H1 (cell line): ENCODE results near the gene ST14. TPM values are rescaled to one million over a fixed set of nuclear protein-coding genes. Genes with fewer than 3 reads are reported as not detected.
A peak's percentile ranks its signal among the peaks of the same experiment; 100 is the strongest.

Experiments
- CTCF ChIA-PET: fragments of 300-600 bp; sonication (Branson Sonifier 250); formaldehyde crosslinking; loops from one replicate; lab custom pipeline; 2021; ENCODE audit not compliant: partially characterized antibody; lab: Charles Lee
- POLR2A ChIA-PET: fragments of 300-600 bp; sonication (Branson Sonifier 250); formaldehyde crosslinking; loops from one replicate; lab custom pipeline; 2021; ENCODE audit warnings: inconsistent platforms; ENCODE audit not compliant: partially characterized antibody; lab: Charles Lee
- DNase-seq, 2 experiments: peaks; one replicate each; pipeline versions ENCODE4 v3.0.0 to v3.0.0-alpha.2; 2010 to 2022; ENCODE audit warnings: low spot score in 2 of 2, low read depth in 1 of 2, mixed read lengths in 1 of 2
- FAIRE-seq: peaks from 2 replicates; lab custom pipeline; 2011; peaks lifted over from hg19 to GRCh38; lab: Jason Lieb, UNC
- H2AFZ ChIP-seq: 2 replicates; pipeline ENCODE4 v1.8.1; 2012; ENCODE audit warnings: low read length, inconsistent platforms
- H2AK5ac ChIP-seq: 2 replicates; pipeline ENCODE4 v1.6.1; 2013; ENCODE audit warnings: low read depth, low read length
- H2BK120ac ChIP-seq: replicated peaks from 2 replicates; pipeline ENCODE3; 2013; ENCODE audit warnings: low read depth, low read length, inconsistent platforms
- H2BK12ac ChIP-seq: 2 replicates; pipeline ENCODE4 v1.6.1; 2013; ENCODE audit warnings: low read depth, low read length
- H2BK15ac ChIP-seq: 2 replicates; pipeline ENCODE4 v1.6.1; 2013; ENCODE audit warnings: low read length
- H2BK20ac ChIP-seq: 2 replicates; pipeline ENCODE4 v1.6.1; 2013; ENCODE audit warnings: low read length
- H2BK5ac ChIP-seq: 2 replicates; pipeline ENCODE4 v1.6.1; 2013; ENCODE audit warnings: low read depth, low read length
- H3K14ac ChIP-seq: 2 replicates; pipeline ENCODE4 v1.6.1; 2013; ENCODE audit warnings: inconsistent platforms; ENCODE audit not compliant: insufficient read length
- H3K18ac ChIP-seq: 2 replicates; pipeline ENCODE4 v1.6.1; 2013; ENCODE audit warnings: low read length; ENCODE audit errors: extremely low read depth
- H3K23ac ChIP-seq: 2 replicates; pipeline ENCODE4 v1.6.1; 2013; ENCODE audit warnings: inconsistent platforms; ENCODE audit not compliant: insufficient read length
- H3K23me2 ChIP-seq: 2 replicates; pipeline ENCODE4 v1.6.1; 2013; ENCODE audit warnings: low read depth, low read length
- H3K27ac ChIP-seq: 2 replicates; pipeline ENCODE4 v1.6.1; 2011; ENCODE audit warnings: low read depth, low read length, inconsistent platforms
- H3K27me3 ChIP-seq, 4 experiments: replicated peaks in 1 of 4; 1 replicate in 1 of 4; 2 replicates in 3 of 4; pipeline versions ENCODE4 v1.6.1 to v1.8.1; 2011 to 2013; ENCODE audit warnings: low read length in 3 of 4, mild to moderate bottlenecking in 3 of 4, inconsistent platforms in 2 of 4, mixed read lengths in 2 of 4, moderate library complexity in 1 of 4; ENCODE audit not compliant: control insufficient read depth in 3 of 4, insufficient read depth in 3 of 4; ENCODE audit errors: extremely low read depth in 1 of 4
- H3K36me3 ChIP-seq, 4 experiments: 2 replicates each; pipeline versions ENCODE4 v1.6.1 to v1.8.1; 2011 to 2013; ENCODE audit warnings: mild to moderate bottlenecking in 4 of 4, low read length in 3 of 4, moderate library complexity in 2 of 4, control low read depth in 1 of 4, inconsistent platforms in 1 of 4; ENCODE audit not compliant: insufficient read depth in 4 of 4, control insufficient read depth in 2 of 4
- H3K4ac ChIP-seq: replicated peaks from 2 replicates; pipeline ENCODE3; 2013; ENCODE audit warnings: low read length, low read depth, mixed read lengths, inconsistent platforms; ENCODE audit not compliant: insufficient read length
- H3K4me1 ChIP-seq, 4 experiments: replicated peaks in 1 of 4; 1 replicate in 1 of 4; 2 replicates in 3 of 4; pipeline versions ENCODE4 v1.6.1 to v1.8.1; 2011 to 2013; ENCODE audit warnings: low read length in 3 of 4, inconsistent platforms in 2 of 4, mixed read lengths in 1 of 4; ENCODE audit not compliant: insufficient read depth in 4 of 4, control insufficient read depth in 3 of 4
- H3K4me2 ChIP-seq, 2 experiments: 2 replicates each; pipeline versions ENCODE4 v1.6.1 to v1.8.1; 2011 to 2013; ENCODE audit warnings: low read depth in 2 of 2, low read length in 2 of 2, control low read depth in 1 of 2, inconsistent platforms in 1 of 2, mild to moderate bottlenecking in 1 of 2; ENCODE audit not compliant: insufficient read depth in 1 of 2
- H3K4me3 ChIP-seq, 4 experiments: fragments of 200-600, 300-600 bp in 1 of 4; sonication (generic), shearing (Covaris generic), sonication (Bioruptor Twin) in 1 of 4; 2 replicates each; pipeline versions ENCODE4 v1.5.1 to v1.8.1; 2011 to 2016; ENCODE audit warnings: low read length in 4 of 4, low read depth in 3 of 4, control low read depth in 2 of 4, inconsistent platforms in 2 of 4, mild to moderate bottlenecking in 2 of 4, mixed read lengths in 1 of 4, moderate library complexity in 1 of 4; ENCODE audit not compliant: insufficient read depth in 2 of 4; ENCODE audit errors: extremely low read depth in 1 of 4
- H3K56ac ChIP-seq: replicated peaks from 2 replicates; pipeline ENCODE3; 2013; ENCODE audit warnings: low read depth, mild to moderate bottlenecking, mixed read lengths, low read length, inconsistent platforms; ENCODE audit not compliant: insufficient read length
- H3K79me1 ChIP-seq: 2 replicates; pipeline ENCODE4 v1.6.1; 2013; ENCODE audit warnings: low read depth, low read length, control low read depth
- H3K79me2 ChIP-seq, 2 experiments: 2 replicates each; pipeline versions ENCODE4 v1.6.1 to v1.8.1; 2012 to 2013; ENCODE audit warnings: low read length in 2 of 2, mild to moderate bottlenecking in 2 of 2, inconsistent platforms in 1 of 2; ENCODE audit not compliant: insufficient read depth in 2 of 2, control insufficient read depth in 1 of 2
- H3K9ac ChIP-seq, 4 experiments: replicated peaks in 1 of 4; 1 replicate in 1 of 4; 2 replicates in 3 of 4; pipeline versions ENCODE4 v1.6.1 to v1.8.1; 2011 to 2013; ENCODE audit warnings: low read depth in 3 of 4, low read length in 3 of 4, control low read depth in 2 of 4, mild to moderate bottlenecking in 2 of 4, moderate library complexity in 2 of 4, inconsistent platforms in 1 of 4; ENCODE audit errors: extremely low read depth in 1 of 4
- H3K9me3 ChIP-seq, 2 experiments: 2 replicates each; pipeline versions ENCODE4 v1.6.1 to v1.8.1; 2012 to 2013; ENCODE audit warnings: mild to moderate bottlenecking in 2 of 2, moderate library complexity in 2 of 2, control low read depth in 1 of 2, inconsistent platforms in 1 of 2, low read depth in 1 of 2, low read length in 1 of 2, mixed read lengths in 1 of 2; ENCODE audit not compliant: insufficient read depth in 2 of 2
- H4K20me1 ChIP-seq, 2 experiments: replicated peaks in 1 of 2; 2 replicates each; pipeline versions ENCODE3 to v1.8.1; 2011 to 2013; ENCODE audit warnings: inconsistent platforms in 2 of 2, low read length in 2 of 2, mild to moderate bottlenecking in 1 of 2; ENCODE audit not compliant: insufficient read depth in 2 of 2, control insufficient read depth in 1 of 2
- H4K5ac ChIP-seq: 2 replicates; pipeline ENCODE4 v1.6.1; 2013; ENCODE audit warnings: low read length, low read depth, mixed read lengths, inconsistent platforms; ENCODE audit not compliant: insufficient read length
- H4K8ac ChIP-seq: 2 replicates; pipeline ENCODE4 v1.8.0; 2013; ENCODE audit warnings: mild to moderate bottlenecking, moderate library complexity, low read length, inconsistent platforms; ENCODE audit not compliant: insufficient read depth; ENCODE audit errors: extremely low read depth
- H4K91ac ChIP-seq: replicated peaks from 2 replicates; pipeline ENCODE3; 2013; ENCODE audit warnings: low read length, mixed read lengths, inconsistent platforms; ENCODE audit not compliant: insufficient read length
- BACH1 ChIP-seq: IDR thresholded peaks from 2 replicates; pipeline ENCODE4 v1.6.1; 2012; ENCODE audit warnings: low read length, improper control_type of control experiment
- E2F6 ChIP-seq: IDR thresholded peaks from 2 replicates; pipeline ENCODE4 v1.6.1; 2012; ENCODE audit warnings: inconsistent platforms
- EP300 ChIP-seq, 2 experiments: IDR thresholded peaks; 1 replicate in 1 of 2; 2 replicates in 1 of 2; pipeline ENCODE4 v1.6.1; 2011 to 2012; ENCODE audit warnings: low read depth in 2 of 2, low read length in 2 of 2, mild to moderate bottlenecking in 2 of 2, borderline replicate concordance in 1 of 2, inconsistent platforms in 1 of 2, moderate library complexity in 1 of 2
- JUN ChIP-seq: IDR thresholded peaks from 2 replicates; pipeline ENCODE4 v1.6.1; 2011; ENCODE audit warnings: low read depth, mild to moderate bottlenecking, improper control_type of control experiment, low read length
- JUND ChIP-seq: IDR thresholded peaks from 2 replicates; pipeline ENCODE4 v1.6.1; 2011; ENCODE audit warnings: mild to moderate bottlenecking, improper control_type of control experiment, low read length
- RXRA ChIP-seq: IDR thresholded peaks from 2 replicates; pipeline ENCODE4 v1.6.1; 2011; ENCODE audit warnings: low read depth, mild to moderate bottlenecking, low read length, moderate library complexity; ENCODE audit not compliant: insufficient read depth
- SIN3A ChIP-seq, 2 experiments: IDR thresholded peaks in 1 of 2; conservative IDR thresholded peaks in 1 of 2; 2 replicates each; pipeline ENCODE4 v1.6.1; 2011 to 2012; ENCODE audit warnings: low read length in 2 of 2, improper control_type of control experiment in 1 of 2, low read depth in 1 of 2, mild to moderate bottlenecking in 1 of 2
- SIX5 ChIP-seq: IDR thresholded peaks from 2 replicates; pipeline ENCODE4 v1.6.1; 2011; ENCODE audit warnings: mild to moderate bottlenecking, low read depth, low read length
- SP2 ChIP-seq: IDR thresholded peaks from 2 replicates; pipeline ENCODE4 v1.6.1; 2012; ENCODE audit warnings: mild to moderate bottlenecking, low read length, inconsistent platforms
- TAF7 ChIP-seq: optimal IDR thresholded peaks from 2 replicates; pipeline ENCODE3; 2011; ENCODE audit warnings: low read depth, mild to moderate bottlenecking, inconsistent platforms, low read length, moderate library complexity, borderline replicate concordance
- TEAD4 ChIP-seq: IDR thresholded peaks from 2 replicates; pipeline ENCODE4 v1.6.1; 2012; ENCODE audit warnings: low read depth, low read length, inconsistent platforms, mixed read lengths
- YY1 ChIP-seq: IDR thresholded peaks from 2 replicates; pipeline ENCODE4 v1.6.1; 2011; ENCODE audit warnings: low read depth, mild to moderate bottlenecking, low read length
- WGBS, 2 experiments: shearing (Covaris generic) in 1 of 2; methylation state at CpG; one replicate each; pipeline versions ENCODE4 v1.1.6 to v1.1.7; 2013 to 2015; ENCODE audit warnings: low lambda C conversion rate in 2 of 2, mixed read lengths in 2 of 2, inconsistent platforms in 1 of 2, low coverage in 1 of 2, missing lambda C conversion rate in 1 of 2; ENCODE audit not compliant: insufficient replicate concordance in 2 of 2, insufficient coverage in 1 of 2, insufficient read length in 1 of 2; ENCODE audit errors: extremely low coverage in 1 of 2, missing lambda C conversion rate in 1 of 2; 5-methylcytosine and 5-hydroxymethylcytosine counted together
- polyA plus RNA-seq, 7 experiments: library from polyadenylated mRNA; depleted of rRNA in 3 of 7; stranded (reverse) in 5 of 7; unstranded in 2 of 7; fragments of >200 nt in 5 of 7; fragments of 200-250 nt in 2 of 7; gene quantifications; 1 replicate in 5 of 7; 2 replicates in 1 of 7; 4 replicates in 1 of 7; pipeline versions ENCODE4 v1.2.1 to v1.2.3, GENCODE V29; 2011 to 2013; ENCODE audit warnings: missing spikeins in 2 of 7, mixed read lengths in 2 of 7
- total RNA-seq: library from RNA; stranded (reverse); fragmentation: NEBNext Ultra II Directional; extraction: Animal tissue kit (Norgen Biotek cat#: 25700); gene quantifications from 2 replicates; pipeline ENCODE4 v1.2.1, GENCODE V29; 2021

ST14 gene
- total and polyA plus RNA-seq, 2 of the 8 experiments (the other 6 are each of a cell fraction or from before 2014, with no cell fraction given): 22.4 to 24.9 TPM

- CTCF ChIA-PET: interaction anchor here (1.0 to 1.7 kb wide), 5 partner anchors 9 to 667 kb away, joined by 3 to 7 read pairs (median 5); no protein-coding TSS in a partner anchor
- WGBS, 2 experiments: 93% methylated on average over 12 of the region's 12 CpGs; no CpG with 5 or more reads in 1 of the 2 experiments
- TF ChIP-seq SIN3A (conservative IDR thresholded peaks at IDR 0.05 in 1 of 2, IDR thresholded peaks at IDR 0.05 in 1 of 2; ENCODE audit: low read depth in 1 of 2, low read length in 2 of 2): no peak
- no peak for TF ChIP-seq YY1
- no peak for TF ChIP-seq SP2
- TF ChIP-seq TEAD4: no peak
- TF ChIP-seq E2F6: no peak
- TF ChIP-seq EP300 (IDR thresholded peaks at IDR 0.05; ENCODE audit: borderline replicate concordance in 1 of 2, low read depth in 2 of 2, low read length in 2 of 2): no peak
- no peak for TF ChIP-seq JUND
- TF ChIP-seq SIX5: no peak
- no peak for TF ChIP-seq BACH1
- TF ChIP-seq TAF7: no peak
- no peak for TF ChIP-seq JUN
- no peak for TF ChIP-seq RXRA
Measured at GRCh38 chr11:130202009-130202817, 42.6 kb downstream of the ST14 start.

More at GRCh38 chr11:130202009-130202817, 42.6 kb downstream of the ST14 start:
- H3K14ac ChIP-seq: no peak overlapping the region
- DNase-seq: no peak
- no peaks in the 10 kb centered on the region for H3K79me1 ChIP-seq
- no peak overlapping the region for H2BK5ac ChIP-seq
- H3K27me3 ChIP-seq: no peaks in the 10 kb centered on the region
- H3K9me3 ChIP-seq: no peaks in the 10 kb centered on the region
- peaks cover 0 to under 1% of the 10 kb centered on the region in 2 experiments for H4K20me1 ChIP-seq
- no peak overlapping the region for H3K56ac ChIP-seq
- no peak overlapping the region for H3K23ac ChIP-seq
- no peak overlapping the region for H2BK15ac ChIP-seq
- no peaks in the 10 kb centered on the region for H3K79me2 ChIP-seq
- H3K18ac ChIP-seq: no peak overlapping the region
- H2BK20ac ChIP-seq: no peak overlapping the region
- H4K5ac ChIP-seq: no peak overlapping the region
- no peak overlapping the region for H3K4me2 ChIP-seq
- no peak overlapping the region for H3K4me3 ChIP-seq
- H2AFZ ChIP-seq: no peak overlapping the region
- POLR2A ChIA-PET: interaction anchor here (1.0 kb wide), 1 partner anchor 8 kb away, joined by 3 read pairs; no protein-coding TSS in a partner anchor
- H3K9ac ChIP-seq: no peak overlapping the region
- H3K27ac ChIP-seq: no peak overlapping the region
- no peak for FAIRE-seq
- H3K4ac ChIP-seq: no peak overlapping the region
- no peak overlapping the region for H4K91ac ChIP-seq
- H2BK12ac ChIP-seq: no peak overlapping the region
- no peak overlapping the region for H2BK120ac ChIP-seq
- no peaks in the 10 kb centered on the region; a peak in 1 of 8 replicates for H3K36me3 ChIP-seq
- H4K8ac ChIP-seq: peak overlapping the region; percentile 38; the same call in 1 of the 2 replicates
- no peak overlapping the region for H2AK5ac ChIP-seq
- no peaks in the 10 kb centered on the region for H3K4me1 ChIP-seq
- H3K23me2 ChIP-seq: no peaks in the 10 kb centered on the region; the same call in 1 of the 2 replicates
